IMR-90 (cell line): Measurements from ENCODE around the gene SLC31A1. TPM values are rescaled to one million over a fixed set of nuclear protein-coding genes. Genes with fewer than 3 reads are reported as not detected.

Experiments used
- ATAC-seq: fragments of 200-7000 bp; cut with Tn5 transposase; 2 replicates; pipeline ENCODE4 v1.9.1; 2020; ENCODE audit warnings: low read depth, mild to moderate bottlenecking, moderate library complexity
- BruUV-seq: library from RNA; stranded (reverse); fragments of 400-500 nt; replicated peaks from 2 replicates; lab custom pipeline; 2021; lab: Mats Ljungman, UMichigan
- CTCF ChIA-PET: fragments of 300-600 bp; formaldehyde crosslinking; extraction: SDS; loops from one replicate; lab custom pipeline; 2021; ENCODE audit warnings: antibody characterized with exemption; lab: Yijun Ruan, JAX
- POLR2A ChIA-PET: fragments of 300-600 bp; sonication (Branson Sonifier 250); formaldehyde crosslinking; loops from one replicate; lab custom pipeline; 2022; ENCODE audit warnings: antibody characterized with exemption; ENCODE audit not compliant: unreplicated experiment; lab: Charles Lee
- DNase-seq: peaks from one replicate; pipeline ENCODE4 v3.0.0; 2013
- H2AFZ ChIP-seq: replicated peaks from 2 replicates; pipeline ENCODE3; 2013; ENCODE audit warnings: low read length, mild to moderate bottlenecking; ENCODE audit not compliant: poor library complexity
- H2AK5ac ChIP-seq: 2 replicates; pipeline ENCODE4 v1.6.1; 2013; ENCODE audit warnings: low read depth, low read length, inconsistent platforms
- H2AK9ac ChIP-seq: replicated peaks from 2 replicates; pipeline ENCODE3; 2013; ENCODE audit warnings: mild to moderate bottlenecking, low read depth, low read length, moderate library complexity; ENCODE audit not compliant: poor library complexity
- H2BK120ac ChIP-seq: 2 replicates; pipeline ENCODE4 v1.6.1; 2013; ENCODE audit warnings: low read depth, low read length, inconsistent platforms
- H2BK15ac ChIP-seq: 3 replicates; pipeline ENCODE4 v1.6.1; 2013; ENCODE audit warnings: low read depth, low read length, inconsistent platforms
- H2BK20ac ChIP-seq: 2 replicates; pipeline ENCODE4 v1.6.1; 2013; ENCODE audit warnings: low read depth, mild to moderate bottlenecking, inconsistent platforms, low read length, moderate library complexity
- H2BK5ac ChIP-seq: 2 replicates; pipeline ENCODE4 v1.6.1; 2013; ENCODE audit warnings: mild to moderate bottlenecking, low read depth, low read length, inconsistent platforms; ENCODE audit not compliant: poor library complexity, severe bottlenecking
- H3K14ac ChIP-seq: replicated peaks from 2 replicates; pipeline ENCODE4 v1.6.1; 2013; ENCODE audit warnings: low read depth, low read length, inconsistent platforms
- H3K18ac ChIP-seq: 2 replicates; pipeline ENCODE4 v1.6.1; 2013; ENCODE audit warnings: low read depth, low read length, control low read depth
- H3K23ac ChIP-seq: 2 replicates; pipeline ENCODE4 v1.6.1; 2013; ENCODE audit warnings: low read depth, low read length, inconsistent platforms
- H3K27ac ChIP-seq: 2 replicates; pipeline ENCODE4 v1.5.1; 2013; ENCODE audit warnings: mild to moderate bottlenecking, control low read depth, low read length; ENCODE audit not compliant: insufficient read depth
- H3K27me3 ChIP-seq: 2 replicates; pipeline ENCODE4 v1.6.1; 2013; ENCODE audit warnings: low read length; ENCODE audit not compliant: control insufficient read depth, insufficient read depth
- H3K36me3 ChIP-seq: 2 replicates; pipeline ENCODE4 v1.6.1; 2013; ENCODE audit warnings: low read length, mixed read lengths; ENCODE audit not compliant: control insufficient read depth, insufficient read depth
- H3K4ac ChIP-seq: 2 replicates; pipeline ENCODE4 v1.6.1; 2013; ENCODE audit warnings: low read depth, low read length, inconsistent platforms
- H3K4me1 ChIP-seq: 2 replicates; pipeline ENCODE4 v1.6.1; 2013; ENCODE audit warnings: low read length, mixed read lengths; ENCODE audit not compliant: control insufficient read depth, insufficient read depth
- H3K4me2 ChIP-seq: 2 replicates; pipeline ENCODE4 v1.6.1; 2013; ENCODE audit warnings: low read depth, mild to moderate bottlenecking, control low read depth, low read length, moderate library complexity
- H3K4me3 ChIP-seq: 2 replicates; pipeline ENCODE4 v1.5.1; 2013; ENCODE audit warnings: low read depth, mild to moderate bottlenecking, control low read depth, low read length, moderate library complexity; ENCODE audit not compliant: insufficient read depth
- H3K56ac ChIP-seq: 2 replicates; pipeline ENCODE4 v1.6.1; 2013; ENCODE audit warnings: low read length, inconsistent platforms; ENCODE audit not compliant: insufficient read depth; ENCODE audit errors: extremely low read depth
- H3K79me1 ChIP-seq, 2 experiments: 2 replicates each; pipeline ENCODE4 v1.6.1; 2013; ENCODE audit warnings: low read length in 2 of 2, inconsistent platforms in 1 of 2, low read depth in 1 of 2
- H3K9ac ChIP-seq: 2 replicates; pipeline ENCODE4 v1.6.1; 2013; ENCODE audit warnings: low read depth, low read length, control low read depth
- H3K9me1 ChIP-seq: 2 replicates; pipeline ENCODE4 v1.6.1; 2013; ENCODE audit warnings: low read length, inconsistent platforms; ENCODE audit not compliant: insufficient read depth
- H3K9me3 ChIP-seq: 2 replicates; pipeline ENCODE4 v1.6.1; 2013; ENCODE audit warnings: low read length; ENCODE audit not compliant: control insufficient read depth, insufficient read depth
- H4K20me1 ChIP-seq: 2 replicates; pipeline ENCODE4 v1.6.1; 2013; ENCODE audit warnings: low read length, inconsistent platforms; ENCODE audit not compliant: insufficient read depth
- H4K5ac ChIP-seq: 2 replicates; pipeline ENCODE4 v1.6.1; 2013; ENCODE audit warnings: mild to moderate bottlenecking, low read depth, low read length, control low read depth
- H4K8ac ChIP-seq, 2 experiments: 2 replicates each; pipeline ENCODE4 v1.6.1; 2013; ENCODE audit warnings: low read depth in 2 of 2, low read length in 2 of 2, control low read depth in 1 of 2, inconsistent platforms in 1 of 2
- H4K91ac ChIP-seq: 2 replicates; pipeline ENCODE4 v1.6.1; 2013; ENCODE audit warnings: low read depth, low read length, inconsistent platforms; ENCODE audit not compliant: insufficient read depth
- BHLHE40 ChIP-seq: fragments of 150-350 bp; IDR thresholded peaks from 2 replicates; pipeline ENCODE4 v1.6.1; 2016; ENCODE audit warnings: mild to moderate bottlenecking, low read depth, low read length
- CEBPB ChIP-seq: IDR thresholded peaks from 2 replicates; pipeline ENCODE4 v1.6.1; 2012; ENCODE audit warnings: low read depth, low read length, improper control_type of control experiment
- MAFK ChIP-seq: IDR thresholded peaks from 2 replicates; pipeline ENCODE4 v1.6.1; 2012; ENCODE audit warnings: low read depth, low read length, improper control_type of control experiment
- MAZ ChIP-seq: IDR thresholded peaks from 2 replicates; pipeline ENCODE4 v1.6.1; 2012; ENCODE audit warnings: low read depth, mild to moderate bottlenecking, low read length, improper control_type of control experiment, moderate library complexity, borderline replicate concordance
- MXI1 ChIP-seq: IDR thresholded peaks from 2 replicates; pipeline ENCODE4 v1.6.1; 2012; ENCODE audit warnings: low read depth, mild to moderate bottlenecking, low read length, moderate library complexity, borderline replicate concordance
- RAD21 ChIP-seq: IDR thresholded peaks from 2 replicates; pipeline ENCODE4 v1.6.1; 2012; ENCODE audit warnings: low read length, improper control_type of control experiment
- RCOR1 ChIP-seq: IDR thresholded peaks from 2 replicates; pipeline ENCODE4 v1.6.1; 2012; ENCODE audit warnings: mild to moderate bottlenecking, low read length, improper control_type of control experiment; ENCODE audit not compliant: insufficient replicate concordance
- RFX5 ChIP-seq: IDR thresholded peaks from 2 replicates; pipeline ENCODE4 v1.8.0; 2012; ENCODE audit warnings: low read depth, mild to moderate bottlenecking, low read length, moderate library complexity
- SMC3 ChIP-seq: fragments of 150-350 bp; IDR thresholded peaks from 2 replicates; pipeline ENCODE4 v1.6.1; 2016; ENCODE audit warnings: low read depth, mild to moderate bottlenecking, antibody characterized with exemption, low read length, moderate library complexity
- WGBS, 2 experiments: methylation state at CpG; one replicate each; pipeline versions ENCODE4 v1.1.5 to v1.1.7; 2013; ENCODE audit warnings: missing lambda C conversion rate in 2 of 2; ENCODE audit not compliant: insufficient read length in 1 of 2; ENCODE audit errors: extremely low coverage in 2 of 2; 5-methylcytosine and 5-hydroxymethylcytosine counted together
- dilution Hi-C: fragments of 300-500 bp; cut with HindIII; formaldehyde crosslinking; loops from one replicate; pipeline ENCODE4 v1.14.3; 2018; ENCODE audit warnings: low sequenced_read_pairs; ENCODE audit not compliant: unreplicated experiment
- in situ Hi-C: fragments of 300-500 bp; cut with MboI; formaldehyde crosslinking; loops from 3 replicates; pipeline ENCODE4 v1.14.3; 2019; ENCODE audit warnings: low sequenced_read_pairs, inconsistent platforms, mixed read lengths
- intact Hi-C: fragments of 100-400 bp; cut with micrococcal nuclease; formaldehyde crosslinking; loops from 2 replicates; pipeline ENCODE4 v1.10.0; 2022
- polyA plus RNA-seq, 3 experiments: library from polyadenylated mRNA; depleted of rRNA; stranded (reverse); fragments of >200 nt; gene quantifications; 2 replicates each; pipeline ENCODE4 v1.2.3, GENCODE V29; 2012; ENCODE audit warnings: low replicate concordance in 1 of 3
- total RNA-seq: library from RNA; depleted of rRNA; stranded (reverse); fragments of >200 nt; gene quantifications from 2 replicates; pipeline ENCODE4 v1.2.3, GENCODE V29; 2012
- TF ChIP-seq, protein P1 (sequence below): fragments of 150-350 bp; IDR thresholded peaks from 2 replicates; pipeline ENCODE4 v1.6.1; 2017; ENCODE audit warnings: mild to moderate bottlenecking, antibody characterized with exemption, low read length, low read depth
- TF ChIP-seq, protein P2 (sequence below): conservative IDR thresholded peaks from 2 replicates; pipeline ENCODE4 v1.5.1; 2012; ENCODE audit warnings: mild to moderate bottlenecking, low read depth, low read length, improper control_type of control experiment
- TF ChIP-seq, protein P3 (sequence below): fragments of 150-350 bp; IDR thresholded peaks from 2 replicates; pipeline ENCODE4 v1.6.1; 2016; ENCODE audit warnings: low read depth, mild to moderate bottlenecking, low read length, moderate library complexity, borderline replicate concordance

SLC31A1 gene
- total and polyA plus RNA-seq, 2 of the 4 experiments (the other 2 are of a cell fraction): 17.9 to 23.3 TPM

DNA sequence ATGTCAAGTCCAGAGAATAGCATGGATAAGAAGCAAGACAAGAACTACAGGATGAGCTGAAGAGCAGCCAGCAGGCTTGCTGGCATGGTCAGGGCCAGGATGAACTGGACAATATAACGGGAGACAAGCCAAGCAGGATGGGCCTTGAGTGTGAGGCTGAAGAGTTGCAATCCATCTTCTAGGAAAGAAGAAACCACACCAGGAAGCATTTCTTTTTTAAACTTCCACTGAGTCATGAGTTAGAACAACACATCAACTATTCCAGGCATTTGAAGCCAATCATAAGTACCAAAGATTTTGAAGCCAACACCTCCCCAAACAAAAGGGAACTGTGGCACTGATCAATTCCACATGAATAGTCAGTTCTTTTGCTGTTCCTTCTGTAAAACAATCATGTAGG is 43.3 kb upstream of the SLC31A1 start:
- Histone ChIP-seq H3K9me3 (no peaks in the 10 kb centered on the region), H3K4me3 (no peak overlapping the region), H2BK20ac (peak overlapping the region; percentile 37; the same call in 1 of the 2 replicates), H2AFZ (no peak overlapping the region), H3K27ac (no peak overlapping the region), H3K4me2 (no peak overlapping the region), H3K18ac (no peak overlapping the region), H3K56ac (no peak overlapping the region), H2BK120ac (peak overlapping the region; percentile 74; the same call in 1 of the 2 replicates), H3K9ac (no peak overlapping the region), H2AK9ac (no peak overlapping the region), H3K79me1 (peaks cover 7 to 9% of the 10 kb centered on the region in 2 experiments; a peak in 3 of 4 replicates), H4K91ac (no peak overlapping the region), H3K14ac (no peak overlapping the region; the same call in 1 of the 2 replicates), H3K4me1 (peaks cover 3% of the 10 kb centered on the region), H4K8ac (peak overlapping the region in 1 of 2 experiments; percentile 73; a peak in 2 of 4 replicates), H3K4ac (peak overlapping the region; percentile 25; the same call in 1 of the 2 replicates), H3K36me3 (peaks cover 36% of the 10 kb centered on the region), H3K23ac (no peak overlapping the region; the same call in 1 of the 2 replicates), H2BK15ac (no peak overlapping the region), H3K9me1 (peaks cover 2% of the 10 kb centered on the region; the same call in 1 of the 2 replicates), H3K27me3 (no peaks in the 10 kb centered on the region), H2AK5ac (0 out of 2 replicates have a peak overlapping the region, but pooled peaks have one; percentile 16), H4K20me1 (no peaks in the 10 kb centered on the region; the same call in 1 of the 2 replicates), H4K5ac (no peak overlapping the region), H2BK5ac (peak overlapping the region; percentile 83)
- in situ Hi-C loops: no loop called here
- WGBS, 2 experiments: no CpG with 5 or more reads among the region's 1 CpG
- ATAC-seq: peak; percentile 80
- ChIA-PET CTCF (interaction anchor here (0.5 to 1.5 kb wide), 2 partner anchors 25 to 97 kb away, joined by 3 read pairs; no protein-coding TSS in a partner anchor), POLR2A (no interaction called here)
- DNase-seq: peak; percentile 66
- TF ChIP-seq, protein P1, sequence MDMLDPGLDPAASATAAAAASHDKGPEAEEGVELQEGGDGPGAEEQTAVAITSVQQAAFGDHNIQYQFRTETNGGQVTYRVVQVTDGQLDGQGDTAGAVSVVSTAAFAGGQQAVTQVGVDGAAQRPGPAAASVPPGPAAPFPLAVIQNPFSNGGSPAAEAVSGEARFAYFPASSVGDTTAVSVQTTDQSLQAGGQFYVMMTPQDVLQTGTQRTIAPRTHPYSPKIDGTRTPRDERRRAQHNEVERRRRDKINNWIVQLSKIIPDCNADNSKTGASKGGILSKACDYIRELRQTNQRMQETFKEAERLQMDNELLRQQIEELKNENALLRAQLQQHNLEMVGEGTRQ: no peak
- TF ChIP-seq, protein P2, sequence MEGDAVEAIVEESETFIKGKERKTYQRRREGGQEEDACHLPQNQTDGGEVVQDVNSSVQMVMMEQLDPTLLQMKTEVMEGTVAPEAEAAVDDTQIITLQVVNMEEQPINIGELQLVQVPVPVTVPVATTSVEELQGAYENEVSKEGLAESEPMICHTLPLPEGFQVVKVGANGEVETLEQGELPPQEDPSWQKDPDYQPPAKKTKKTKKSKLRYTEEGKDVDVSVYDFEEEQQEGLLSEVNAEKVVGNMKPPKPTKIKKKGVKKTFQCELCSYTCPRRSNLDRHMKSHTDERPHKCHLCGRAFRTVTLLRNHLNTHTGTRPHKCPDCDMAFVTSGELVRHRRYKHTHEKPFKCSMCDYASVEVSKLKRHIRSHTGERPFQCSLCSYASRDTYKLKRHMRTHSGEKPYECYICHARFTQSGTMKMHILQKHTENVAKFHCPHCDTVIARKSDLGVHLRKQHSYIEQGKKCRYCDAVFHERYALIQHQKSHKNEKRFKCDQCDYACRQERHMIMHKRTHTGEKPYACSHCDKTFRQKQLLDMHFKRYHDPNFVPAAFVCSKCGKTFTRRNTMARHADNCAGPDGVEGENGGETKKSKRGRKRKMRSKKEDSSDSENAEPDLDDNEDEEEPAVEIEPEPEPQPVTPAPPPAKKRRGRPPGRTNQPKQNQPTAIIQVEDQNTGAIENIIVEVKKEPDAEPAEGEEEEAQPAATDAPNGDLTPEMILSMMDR: no peak
- TF ChIP-seq RFX5: no peak
- TF ChIP-seq CEBPB: no peak
- TF ChIP-seq SMC3: no peak
- no peak for TF ChIP-seq MAFK
- no peak for TF ChIP-seq RAD21
- TF ChIP-seq MAZ: no peak
- TF ChIP-seq RCOR1: no peak
- no peak for TF ChIP-seq MXI1
- TF ChIP-seq BHLHE40: no peak
- TF ChIP-seq, protein P3, sequence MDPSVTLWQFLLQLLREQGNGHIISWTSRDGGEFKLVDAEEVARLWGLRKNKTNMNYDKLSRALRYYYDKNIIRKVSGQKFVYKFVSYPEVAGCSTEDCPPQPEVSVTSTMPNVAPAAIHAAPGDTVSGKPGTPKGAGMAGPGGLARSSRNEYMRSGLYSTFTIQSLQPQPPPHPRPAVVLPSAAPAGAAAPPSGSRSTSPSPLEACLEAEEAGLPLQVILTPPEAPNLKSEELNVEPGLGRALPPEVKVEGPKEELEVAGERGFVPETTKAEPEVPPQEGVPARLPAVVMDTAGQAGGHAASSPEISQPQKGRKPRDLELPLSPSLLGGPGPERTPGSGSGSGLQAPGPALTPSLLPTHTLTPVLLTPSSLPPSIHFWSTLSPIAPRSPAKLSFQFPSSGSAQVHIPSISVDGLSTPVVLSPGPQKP: no peak
- dilution Hi-C loops: no loop called here
- intact Hi-C loops: no loop called here
- BruUV-seq: no TSS peak
